ENCODE data around the gene DACT3.
A peak's percentile ranks its signal among the peaks of the same experiment; 100 is the strongest.

The DACT3 gene

DNA sequence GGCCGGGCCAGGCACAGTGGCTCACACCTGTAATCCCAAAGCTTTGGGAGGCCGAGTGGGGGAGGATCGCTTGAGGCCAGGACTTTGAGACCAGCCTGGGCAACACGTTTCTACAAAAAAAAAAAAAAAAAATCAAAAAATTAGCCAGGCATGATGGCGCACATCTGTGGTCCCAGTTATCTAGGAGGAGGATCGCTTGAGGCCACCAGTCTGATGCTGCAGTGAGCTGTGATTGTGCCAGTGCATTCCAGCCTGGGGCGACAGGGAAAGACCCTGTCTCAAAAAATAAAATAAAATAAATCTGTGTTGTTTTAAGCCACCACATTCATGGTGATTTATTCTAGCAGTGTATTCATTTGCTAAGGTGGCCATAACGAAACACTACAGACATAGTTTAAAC lies 4.1 kb upstream of the DACT3 start:
- H3K27ac ChIP-seq = no peak overlapping the region
- TF ChIP-seq, protein P1, sequence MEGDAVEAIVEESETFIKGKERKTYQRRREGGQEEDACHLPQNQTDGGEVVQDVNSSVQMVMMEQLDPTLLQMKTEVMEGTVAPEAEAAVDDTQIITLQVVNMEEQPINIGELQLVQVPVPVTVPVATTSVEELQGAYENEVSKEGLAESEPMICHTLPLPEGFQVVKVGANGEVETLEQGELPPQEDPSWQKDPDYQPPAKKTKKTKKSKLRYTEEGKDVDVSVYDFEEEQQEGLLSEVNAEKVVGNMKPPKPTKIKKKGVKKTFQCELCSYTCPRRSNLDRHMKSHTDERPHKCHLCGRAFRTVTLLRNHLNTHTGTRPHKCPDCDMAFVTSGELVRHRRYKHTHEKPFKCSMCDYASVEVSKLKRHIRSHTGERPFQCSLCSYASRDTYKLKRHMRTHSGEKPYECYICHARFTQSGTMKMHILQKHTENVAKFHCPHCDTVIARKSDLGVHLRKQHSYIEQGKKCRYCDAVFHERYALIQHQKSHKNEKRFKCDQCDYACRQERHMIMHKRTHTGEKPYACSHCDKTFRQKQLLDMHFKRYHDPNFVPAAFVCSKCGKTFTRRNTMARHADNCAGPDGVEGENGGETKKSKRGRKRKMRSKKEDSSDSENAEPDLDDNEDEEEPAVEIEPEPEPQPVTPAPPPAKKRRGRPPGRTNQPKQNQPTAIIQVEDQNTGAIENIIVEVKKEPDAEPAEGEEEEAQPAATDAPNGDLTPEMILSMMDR (IDR thresholded peaks at IDR 0.05) = no peak
- no peak for DNase-seq (ENCODE audit: low spot score)
- no peak overlapping the region for H3K4me3 ChIP-seq

- DNase-seq (ENCODE audit: low spot score) = peak; percentile 91
- TF ChIP-seq, protein P1 (IDR thresholded peaks at IDR 0.05) = peak; percentile 84
- peak overlapping the region; percentile 84 to 91 for H3K27ac ChIP-seq
- peak overlapping the region; percentile 66 for H3K4me3 ChIP-seq
These were observed 982 bp upstream of the DACT3 start for GRCh38 chr19:46661735-46662592.

GRCh38 chr19:46660551-46661019 lies 397 bp downstream of the DACT3 start:
- peak overlapping the region; percentile 82 to 98 for H3K27ac ChIP-seq
- TF ChIP-seq, protein P1 (IDR thresholded peaks at IDR 0.05) = no peak
- DNase-seq (ENCODE audit: low spot score) = no peak
- peak overlapping the region; percentile 95 for H3K4me3 ChIP-seq

GRCh38 chr19:46660008-46660517 lies 919 bp downstream of the DACT3 start:
- TF ChIP-seq, protein P1 (IDR thresholded peaks at IDR 0.05) = no peak
- Histone ChIP-seq H3K4me3 (peak overlapping the region; percentile 95), H3K27ac (peak overlapping the region; percentile 82 to 98)
- peak; percentile 85 for DNase-seq (ENCODE audit: low spot score)

- peak overlapping the region; percentile 82 to 98 for H3K27ac ChIP-seq
- TF ChIP-seq, protein P1 (IDR thresholded peaks at IDR 0.05) = no peak
- DNase-seq (ENCODE audit: low spot score) = peak; percentile 82
- H3K4me3 ChIP-seq = peak overlapping the region; percentile 95
These were observed 1.6 kb downstream of the DACT3 start for GRCh38 chr19:46659151-46660007.

- Histone ChIP-seq H3K27ac (peak overlapping the region; percentile 28 to 53), H3K4me3 (no peak overlapping the region)
- TF ChIP-seq, protein P1 (IDR thresholded peaks at IDR 0.05) = no peak
- DNase-seq (ENCODE audit: low spot score) = no peak
These were observed 4.4 kb downstream of the DACT3 start for GRCh38 chr19:46656541-46656940.
